GM19397 (cell line): ENCODE results near the gene COL7A1.

Source experiments
- ATAC-seq: cut with Tn5 transposase; IDR thresholded peaks from one replicate; pipeline ENCODE4 v1.9.1; 2021; ENCODE audit warnings: mild to moderate bottlenecking, moderate library complexity; ENCODE audit not compliant: unreplicated experiment

COL7A1 gene

DNA sequence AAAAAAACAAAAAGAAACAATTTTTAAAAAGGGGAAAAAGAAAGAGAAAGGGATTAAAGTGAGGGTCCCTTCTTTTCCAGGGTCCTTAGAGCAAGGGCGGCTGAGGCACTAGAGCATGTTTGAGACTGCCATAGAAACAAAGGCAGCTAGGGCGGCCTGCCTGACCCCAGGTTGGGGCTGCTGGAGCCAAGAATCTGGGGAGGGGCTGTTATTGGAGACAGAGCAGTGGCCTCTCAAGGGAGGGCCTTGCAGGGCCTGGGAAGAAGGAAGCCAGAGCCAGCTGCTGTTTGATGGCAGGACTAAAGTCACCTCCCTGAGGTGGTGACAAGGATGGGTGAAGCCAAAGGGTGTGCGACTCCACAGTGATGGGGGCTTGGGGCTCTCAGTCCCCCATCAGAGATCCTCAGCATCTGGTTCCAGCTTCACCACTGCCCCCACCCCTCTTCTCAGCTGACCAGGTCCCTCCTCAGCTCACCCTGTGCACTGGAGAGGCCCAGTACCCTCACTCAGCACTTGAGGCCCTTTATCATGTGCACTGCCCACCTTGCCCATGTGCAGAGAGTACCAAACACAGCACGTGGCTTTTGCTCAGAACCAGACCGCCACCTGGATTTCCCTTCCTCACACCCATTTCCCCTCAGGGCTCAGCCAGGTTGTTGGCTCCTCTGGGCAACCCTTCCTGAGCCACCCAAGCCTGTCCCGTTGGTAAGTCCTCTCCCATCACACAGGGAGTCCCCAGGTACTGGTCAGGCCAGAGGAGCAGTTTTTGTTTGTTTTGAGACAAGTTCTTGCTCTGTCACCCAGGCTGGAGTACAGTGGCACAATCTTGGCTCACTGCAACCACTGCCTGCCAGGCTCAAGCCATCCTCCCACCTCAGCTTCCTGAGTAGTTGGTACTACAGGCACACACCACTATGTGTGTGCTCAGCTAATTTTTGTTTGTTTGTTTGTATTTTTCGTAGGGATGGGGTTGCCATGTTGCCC lies 24.7 kb upstream of the COL7A1 start:
- no peak for ATAC-seq

DNA sequence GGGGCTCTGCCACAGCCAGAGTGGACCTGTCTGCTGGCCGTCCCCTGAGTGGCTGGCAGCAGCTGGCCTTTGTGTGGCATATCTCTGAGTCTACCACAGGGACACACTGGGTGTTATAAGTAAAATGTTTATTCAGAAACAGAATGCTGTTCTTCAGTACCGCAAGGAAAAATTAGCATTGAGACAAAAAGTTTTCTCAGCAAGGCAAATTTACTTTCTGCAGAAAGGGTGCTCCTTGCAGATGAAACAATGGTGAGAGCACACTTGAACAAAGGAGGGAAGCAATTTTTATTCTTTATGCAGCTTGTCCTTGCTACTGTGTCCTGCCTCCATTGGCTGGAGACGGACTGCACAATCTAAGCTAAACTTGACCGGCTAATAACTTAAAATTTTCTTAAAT lies 22.4 kb upstream of the COL7A1 start:
- ATAC-seq, result no peak

DNA sequence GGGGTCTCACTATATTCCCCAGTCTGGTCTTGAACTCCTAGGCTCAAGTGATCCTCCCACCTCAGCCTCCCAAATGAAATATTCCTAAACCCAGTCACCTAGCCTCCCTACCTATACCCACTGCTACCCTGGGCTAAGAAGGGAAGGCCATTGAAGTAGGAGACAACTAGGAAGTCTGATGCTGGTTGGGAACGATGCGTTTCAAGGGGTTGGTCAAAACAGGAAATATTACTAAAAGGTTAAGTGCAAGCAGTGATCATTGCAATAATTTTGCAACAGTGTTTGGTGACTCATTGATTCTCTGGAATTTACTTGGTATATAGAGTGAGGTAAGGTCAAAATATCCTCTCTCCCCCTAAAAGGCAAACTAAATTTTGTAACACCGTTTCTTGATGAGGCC lies 18.9 kb upstream of the COL7A1 start:
- no peak for ATAC-seq

DNA sequence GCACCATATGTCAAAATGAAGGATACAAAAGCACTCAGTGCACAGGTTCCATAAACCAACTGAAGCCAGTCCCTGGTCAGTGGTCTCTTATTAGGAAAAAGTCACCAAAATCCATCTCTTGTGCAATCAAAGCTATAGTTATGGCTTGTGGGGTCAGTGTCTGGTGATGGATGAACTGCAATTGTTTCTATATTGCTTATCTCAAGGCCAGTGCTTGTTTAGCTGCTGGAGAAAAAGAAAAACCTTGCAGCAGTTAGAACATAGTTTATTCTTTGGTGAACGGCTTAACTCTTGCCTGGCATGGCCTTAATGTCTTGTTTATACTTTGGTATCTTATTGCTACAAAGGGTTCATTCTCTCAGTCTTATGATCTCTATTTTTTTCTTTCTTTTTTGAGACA lies 17.2 kb upstream of the COL7A1 start:
- ATAC-seq, result no peak

DNA sequence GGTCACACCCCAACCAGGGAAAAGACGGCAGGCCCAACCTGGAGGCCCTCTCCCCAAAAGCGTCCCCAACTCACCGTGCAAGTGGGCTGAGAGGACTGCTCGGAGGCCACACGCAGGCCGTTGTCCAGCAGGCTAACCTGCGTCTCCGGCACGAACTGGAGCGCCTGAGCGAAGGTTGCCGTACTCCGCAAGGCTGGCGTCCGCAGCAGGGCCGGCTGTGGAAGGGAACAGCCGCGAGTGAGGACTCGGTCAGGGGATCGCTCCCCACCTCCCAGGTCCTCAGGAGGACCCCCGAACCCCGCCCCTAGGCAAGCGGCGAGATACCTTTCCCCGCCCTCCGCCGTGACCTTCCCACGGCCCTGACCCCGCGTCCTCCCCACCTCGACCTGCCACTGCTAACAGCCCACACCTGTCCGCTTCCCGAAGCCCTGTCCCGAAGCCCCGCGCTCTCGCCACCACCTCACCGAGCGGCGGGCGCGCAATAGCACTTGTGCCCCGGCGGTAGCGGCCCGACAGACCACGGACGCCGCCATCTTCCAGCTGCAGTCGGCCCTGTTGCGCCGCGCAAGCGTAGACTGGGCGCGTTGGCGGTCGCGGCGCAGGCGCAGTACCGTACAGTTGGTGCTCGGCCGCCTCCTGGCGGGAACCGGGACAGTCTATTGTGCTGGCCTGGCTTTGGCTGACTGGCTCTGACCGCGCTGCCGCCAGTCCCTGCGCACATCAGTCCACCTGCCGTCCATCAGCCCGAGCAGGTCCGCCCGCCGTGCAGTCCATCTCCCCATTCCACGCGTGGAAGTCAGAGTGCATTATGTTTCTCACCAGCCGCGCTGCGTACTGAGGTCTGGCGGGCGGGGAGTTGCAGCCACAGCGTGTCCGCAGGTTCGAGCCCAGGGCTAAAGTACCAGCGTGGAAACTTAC lies 14.2 kb upstream of the COL7A1 start, which contains the start of gene UQCRC1:
Gene UQCRC1, minus strand, starts transcription at position 559 of the 918 bp plus-strand sequence. Its CDS starts 26 bp downstream, at position 533.
- peak; percentile 96 for ATAC-seq

DNA sequence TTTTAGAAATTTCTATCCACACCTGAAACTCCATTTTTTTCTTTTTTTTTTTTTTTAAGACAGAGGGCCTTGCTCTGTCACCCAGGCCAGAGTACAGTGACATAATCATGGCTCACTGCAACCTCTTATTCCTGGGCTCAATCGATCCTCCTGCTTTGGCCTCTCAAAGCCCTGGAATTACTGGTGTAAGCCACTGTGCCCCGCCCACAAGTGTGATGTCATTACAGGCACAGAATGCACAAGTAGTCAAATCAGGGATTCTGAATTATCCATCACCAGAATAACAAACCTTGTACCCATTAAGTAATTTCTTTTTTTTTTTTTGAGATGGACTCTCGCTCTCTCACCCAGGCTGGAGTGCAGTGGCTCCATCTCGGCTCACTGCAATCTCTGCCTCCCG lies 12.4 kb upstream of the COL7A1 start:
- ATAC-seq, result no peak

DNA sequence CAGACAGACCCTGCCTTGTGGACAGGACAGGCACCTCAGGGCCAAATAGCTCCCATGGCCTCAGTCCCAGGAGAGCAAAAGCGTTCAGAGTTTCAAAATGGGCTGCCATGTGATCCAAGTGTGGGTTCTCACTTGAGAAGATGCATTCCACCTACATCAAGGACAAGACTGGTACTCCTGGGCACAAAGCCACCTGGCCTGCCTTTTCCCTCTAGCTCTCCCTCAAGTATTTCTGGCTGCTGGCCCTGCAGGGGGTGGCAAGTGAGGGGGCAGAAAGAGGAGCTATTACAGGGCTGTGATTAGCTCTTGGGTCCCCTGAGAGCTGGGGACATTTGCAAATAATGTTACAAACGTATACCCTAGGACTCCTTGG lies 6.5 kb upstream of the COL7A1 start:
- ATAC-seq, result no peak

DNA sequence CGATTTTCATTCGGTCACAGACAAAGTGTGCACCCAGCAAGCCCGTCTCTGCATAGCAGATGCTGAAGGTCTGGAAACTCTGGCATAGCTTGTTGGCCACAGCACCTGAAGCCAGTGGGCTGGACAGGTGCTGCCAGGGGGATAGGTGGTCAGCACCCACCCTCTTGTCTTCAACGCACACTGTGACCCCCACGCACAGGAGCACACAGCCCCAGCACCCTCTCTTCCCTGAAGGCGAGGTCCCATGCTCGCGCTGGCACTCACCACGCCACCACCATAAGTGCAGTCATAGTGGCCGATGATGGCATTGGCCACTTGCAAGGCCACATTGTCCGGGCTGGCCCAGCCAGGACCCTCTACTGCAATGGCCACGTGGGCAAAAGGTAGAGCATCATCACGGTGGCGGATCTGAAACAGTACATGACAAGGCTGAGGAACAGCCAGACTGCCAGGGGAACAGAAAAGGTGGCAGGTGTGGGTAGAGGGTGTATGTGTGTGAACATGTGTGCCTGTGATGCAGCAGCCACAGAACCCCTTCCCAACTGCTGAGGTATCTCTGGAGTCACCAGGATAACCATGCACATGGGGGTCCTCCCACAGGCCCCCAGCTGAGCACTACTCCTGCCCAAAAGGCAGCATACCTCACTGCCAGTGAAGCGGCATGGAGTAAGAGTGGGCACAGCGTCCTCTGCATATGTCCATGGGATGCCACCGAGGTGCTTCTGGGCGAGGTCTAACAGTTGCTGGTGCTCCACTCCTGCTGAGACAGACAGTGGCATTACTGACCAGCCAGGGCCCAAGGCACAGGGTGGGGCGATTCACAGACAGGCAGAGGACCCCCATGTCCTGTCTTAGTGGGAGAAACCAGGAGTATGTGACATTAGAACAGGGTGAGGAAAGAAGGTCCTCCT lies 5.8 kb upstream of the COL7A1 start:
- ATAC-seq, result no peak

DNA sequence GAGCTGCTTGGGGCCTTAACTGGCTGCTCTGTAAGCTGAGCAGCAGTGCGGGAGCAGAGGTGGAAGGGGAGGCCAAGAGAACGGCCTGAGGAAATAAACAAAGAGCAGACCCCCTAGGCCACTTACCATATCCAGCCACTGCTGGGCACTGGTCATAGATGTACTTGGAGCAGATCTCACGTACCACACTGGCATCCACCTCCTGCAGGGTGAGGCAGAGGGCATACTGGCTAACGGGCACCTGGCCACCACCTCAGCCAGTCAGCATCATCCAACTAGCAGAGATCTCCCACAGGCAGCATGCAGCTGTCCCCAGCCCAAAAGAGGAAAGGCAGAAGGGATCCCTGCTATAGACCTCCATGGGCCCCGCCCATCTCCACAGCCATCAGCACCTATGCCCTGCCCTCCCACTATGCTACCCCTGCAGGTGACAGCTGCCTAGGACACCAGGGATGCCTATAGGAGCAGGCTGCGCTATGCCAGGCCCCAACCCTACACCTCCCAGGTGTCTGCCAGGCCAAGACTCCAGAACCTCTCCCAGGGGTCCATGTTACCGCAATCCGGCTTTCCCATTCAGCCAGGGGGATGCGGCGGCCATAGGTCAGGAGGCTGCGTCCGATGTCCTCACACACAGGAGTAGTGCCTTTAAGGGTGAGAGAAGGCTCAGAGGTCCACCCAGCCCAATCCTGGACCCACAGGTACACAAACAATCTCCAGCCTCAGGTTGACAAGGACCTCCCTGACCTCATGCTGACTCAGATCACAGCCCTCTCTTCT lies 4.6 kb upstream of the COL7A1 start:
- ATAC-seq, result no peak

DNA sequence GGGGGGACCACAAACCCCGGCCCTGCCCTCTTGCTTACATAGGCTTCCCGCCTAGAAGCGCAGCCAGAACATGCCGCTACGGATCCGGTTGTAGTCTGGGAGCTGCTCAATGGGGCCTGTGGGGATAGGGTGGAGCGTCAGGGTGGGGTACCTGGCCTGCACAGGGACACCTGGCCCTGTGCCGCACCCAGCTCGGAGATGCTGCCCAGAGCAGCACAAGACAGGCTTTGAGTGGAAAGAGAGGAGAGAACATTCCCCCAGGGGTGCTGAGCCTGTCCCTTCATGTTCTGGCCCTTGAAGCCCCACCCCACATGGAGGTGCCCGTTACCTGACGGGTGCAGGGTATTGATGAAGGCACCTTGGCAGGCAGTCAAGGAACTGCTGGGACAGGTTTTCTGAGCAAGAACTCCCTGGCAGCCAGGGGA lies 4.0 kb upstream of the COL7A1 start:
- no peak for ATAC-seq

DNA sequence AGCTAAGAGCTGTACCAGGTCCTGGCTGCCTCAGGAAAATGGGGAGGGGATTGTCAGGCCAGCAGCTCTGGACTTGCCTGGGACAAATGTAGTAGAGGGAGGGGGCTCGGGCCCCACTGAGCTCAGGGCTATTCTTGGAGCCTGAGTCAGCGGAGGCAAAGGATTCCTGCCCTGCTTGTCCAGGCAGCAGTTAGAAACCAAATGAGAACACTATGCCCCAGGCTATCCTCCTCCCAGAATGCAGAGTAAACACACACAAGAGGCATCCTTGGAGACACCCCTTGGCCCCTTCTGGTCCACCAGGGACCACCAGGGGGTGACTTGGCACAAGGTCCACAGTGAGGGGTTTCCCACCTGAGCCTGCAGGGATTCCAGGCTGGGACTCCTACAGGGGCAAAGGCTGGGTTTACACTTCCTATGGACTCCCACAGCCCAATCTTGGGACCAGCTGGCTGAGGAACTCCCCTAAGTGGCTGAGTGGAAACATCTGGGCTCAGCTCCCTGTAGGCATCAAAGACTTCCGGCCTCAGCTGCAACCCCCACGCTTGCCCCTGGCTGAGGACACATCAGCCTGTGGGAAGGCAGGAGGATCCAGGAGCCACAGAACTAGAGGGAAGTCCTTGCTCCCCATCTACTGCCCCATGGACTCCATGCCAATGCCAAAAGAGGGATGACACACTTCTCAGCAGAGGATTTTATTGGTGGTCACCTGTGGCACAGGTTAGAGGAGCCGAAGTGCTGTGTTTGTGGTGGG lies 3.4 kb upstream of the COL7A1 start:
- no peak for ATAC-seq

DNA sequence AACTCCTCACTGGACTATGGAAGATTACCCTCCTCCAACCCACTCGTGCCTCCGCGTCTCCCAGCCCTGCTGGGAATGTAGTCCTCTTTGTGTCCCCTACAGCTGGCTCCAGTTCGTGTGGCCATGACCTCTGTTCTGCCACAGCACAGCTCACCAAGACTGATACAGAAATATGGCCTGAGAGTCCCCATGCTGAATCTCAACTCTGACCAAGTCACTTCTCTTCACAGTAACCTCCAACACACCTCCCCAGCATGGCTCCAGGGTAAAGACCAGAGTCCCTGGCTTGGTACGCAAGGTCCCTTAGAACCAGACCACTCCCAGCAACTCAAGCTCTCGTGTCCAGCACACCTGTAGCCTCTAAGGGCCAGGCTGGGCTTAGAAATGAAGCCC lies 2.3 kb upstream of the COL7A1 start:
- ATAC-seq, result no peak

DNA sequence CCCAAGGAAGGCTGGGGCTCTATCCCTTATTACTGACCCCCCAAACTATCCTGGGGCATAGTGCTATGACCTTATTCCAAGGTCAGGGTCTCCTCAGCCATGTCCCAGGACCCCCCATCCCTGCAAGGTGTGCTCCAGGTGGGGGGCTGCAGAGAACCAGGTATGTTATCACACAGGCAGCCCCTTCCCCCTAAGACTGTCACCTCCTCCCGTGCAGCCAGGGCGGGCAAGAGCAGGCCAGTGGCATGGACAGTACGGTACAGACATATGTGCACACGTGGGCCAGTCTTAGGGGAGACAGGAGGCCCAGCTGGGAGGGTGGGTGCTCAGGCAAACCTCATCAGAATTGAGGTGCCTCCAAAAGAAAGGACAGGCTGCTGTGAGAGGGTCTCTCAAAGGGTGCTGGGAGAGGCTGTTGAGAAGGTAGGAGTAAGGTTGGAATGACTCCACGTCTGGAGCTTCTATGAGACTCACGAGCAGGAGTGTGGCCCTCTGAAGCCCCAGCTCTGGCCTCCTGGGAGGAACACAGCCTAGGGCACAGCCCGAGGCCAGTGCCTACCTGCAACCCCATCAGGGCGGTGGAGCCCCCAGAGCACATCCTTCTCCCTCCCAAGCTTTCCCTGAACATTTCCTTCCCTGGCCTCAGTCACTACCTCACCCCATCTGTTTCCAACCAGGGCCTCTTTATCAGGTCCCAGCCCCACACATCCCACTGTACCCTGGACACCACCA lies 1.7 kb upstream of the COL7A1 start:
- ATAC-seq, result no peak

DNA sequence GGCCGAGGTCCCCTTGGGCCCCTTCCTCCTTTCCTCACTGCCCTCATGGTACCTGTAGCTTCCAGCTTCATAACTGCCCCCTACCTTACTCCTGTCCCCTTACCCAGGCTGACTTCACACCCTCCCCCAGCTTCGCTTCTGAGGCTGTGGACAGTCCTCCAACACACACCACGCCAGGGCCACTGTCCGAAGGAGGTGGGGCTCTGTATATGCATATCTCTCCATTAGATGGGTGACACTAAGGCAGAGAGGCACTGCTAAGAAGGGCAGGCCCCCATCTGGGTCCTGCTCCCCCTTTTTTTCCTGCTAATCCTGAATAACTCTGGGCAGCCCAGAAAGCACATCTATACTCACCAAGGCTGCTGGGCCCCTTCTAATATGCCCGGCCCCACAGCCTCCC lies 1.0 kb upstream of the COL7A1 start:
- no peak for ATAC-seq

DNA sequence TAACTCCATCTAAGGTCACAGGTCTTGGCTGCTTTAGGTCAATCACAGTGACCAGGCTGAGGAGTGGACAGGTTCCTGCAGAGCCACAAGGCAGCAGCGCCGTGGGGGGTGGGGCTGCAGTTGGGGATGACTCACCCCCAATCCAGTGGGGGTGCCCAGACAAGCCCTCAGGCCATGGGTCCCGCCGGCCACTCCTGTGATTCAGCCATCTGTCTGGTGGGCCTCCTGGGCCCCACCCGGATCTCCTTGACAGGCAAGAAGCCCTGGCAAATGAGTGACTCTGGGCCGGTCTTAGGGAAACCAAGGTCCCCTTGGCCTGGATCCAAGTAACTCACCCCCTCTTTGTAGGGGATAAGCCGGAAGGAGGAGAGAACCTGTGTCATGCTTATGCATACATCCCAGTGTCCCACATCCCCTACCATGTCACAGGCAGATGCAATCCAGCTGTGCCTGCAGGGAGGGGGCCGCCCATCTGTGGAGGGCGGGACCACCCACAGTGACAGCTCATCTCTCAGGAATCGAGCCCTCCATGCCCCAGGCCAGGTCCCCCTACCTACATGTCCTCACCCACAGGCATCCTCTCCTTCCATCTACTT lies 495 bp upstream of the COL7A1 start:
- ATAC-seq, result no peak

DNA sequence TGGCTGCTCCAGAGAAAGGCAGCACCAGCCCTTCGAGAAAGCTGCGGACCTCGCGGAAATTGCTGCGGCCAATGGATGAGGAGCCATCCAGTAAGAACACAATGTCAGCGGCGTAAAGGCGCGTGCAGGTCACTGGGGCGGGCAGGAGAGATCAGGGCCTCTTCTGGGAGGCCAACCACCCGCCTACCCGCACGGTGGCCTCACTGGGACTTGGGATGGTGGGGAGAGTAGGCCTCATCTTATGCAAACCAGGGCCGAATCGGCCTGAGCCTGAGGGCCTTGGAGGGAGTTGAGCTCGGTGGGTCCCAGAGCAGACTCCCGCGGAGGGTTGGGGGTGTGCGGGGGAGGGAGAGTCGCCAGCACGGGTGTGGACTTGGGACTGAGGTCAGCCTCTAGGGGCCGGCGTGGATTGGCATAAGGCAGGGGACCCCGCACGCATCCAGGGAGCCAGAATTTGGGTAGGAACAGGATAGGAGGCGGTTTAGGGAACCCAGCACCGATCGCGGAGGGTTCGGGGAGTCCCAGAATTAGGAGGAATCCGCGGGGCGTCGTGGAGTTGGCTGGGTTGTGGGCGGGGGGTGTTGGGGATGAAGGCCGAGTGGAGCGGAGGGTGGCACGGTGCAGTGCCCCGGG lies 596 bp downstream of the COL7A1 start:
- no peak for ATAC-seq

DNA sequence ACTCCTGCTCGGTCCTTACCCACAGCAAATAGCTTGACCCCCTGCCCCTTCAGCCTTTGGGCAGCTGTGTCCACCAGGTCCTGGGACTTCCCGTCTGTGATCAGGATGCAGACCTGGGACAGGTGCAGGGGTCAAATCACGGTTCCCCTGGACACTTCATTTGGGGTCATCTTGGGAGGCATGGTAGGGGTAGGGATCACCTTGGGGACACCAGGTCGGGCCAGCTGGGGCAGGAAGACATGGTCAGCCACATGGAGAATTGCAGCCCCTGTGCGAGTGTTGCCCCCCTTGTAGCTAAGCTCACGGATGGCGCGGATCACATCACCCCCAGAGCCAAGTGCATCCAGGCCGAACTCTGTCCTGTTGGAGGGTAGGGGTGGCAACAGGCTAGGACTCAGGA lies 1.8 kb downstream of the COL7A1 start:
- ATAC-seq, result no peak
